ENCODE data around the gene KLK15. TPM values are rescaled to one million over a fixed set of nuclear protein-coding genes. Genes with fewer than 3 reads are reported as not detected.

The KLK15 gene
- total and polyA plus RNA-seq, 2 of the 13 experiments (the other 11 are each of a cell fraction or from before 2014, with no cell fraction given): not detected

GRCh38 chr19:50819636-50820035 is 13.7 kb downstream of the KLK15 start:
- H3K4me1 ChIP-seq (ENCODE audit: insufficient read depth, low read length): no peaks in the 10 kb centered on the region
- no peak overlapping the region for H2AFZ ChIP-seq (ENCODE audit: low read length)
- POLR2A ChIA-PET: no interaction called here
- DNase-seq (ENCODE audit: low spot score): no peak
- no peak for ATAC-seq
- intact Hi-C loops (cut with micrococcal nuclease; ENCODE audit: unreplicated experiment): no loop called here
- no TSS peak for BruUV-seq (replicated peaks)
- no peak for FAIRE-seq
- H4K20me1 ChIP-seq (ENCODE audit: insufficient read depth, low read length): no peaks in the 10 kb centered on the region
- no peaks in the 10 kb centered on the region for H3K9me3 ChIP-seq (ENCODE audit: low read length)
- in situ Hi-C loops (cut with HindIII; ENCODE audit: extremely low pct_ligation_motif_present, low pct_unique_long_range_greater_than_20kb): no loop called here
- no peak overlapping the region for H3K9ac ChIP-seq (ENCODE audit: insufficient read depth, low read depth, low read length)
- no peak overlapping the region for H3K27ac ChIP-seq (ENCODE audit: extremely low read length, insufficient read depth, low read length)
- H3K27me3 ChIP-seq (ENCODE audit: control insufficient read depth in 1 of 2, insufficient read depth in 2 of 2, low read length in 2 of 2): peaks cover 7 to 43% of the 10 kb centered on the region in 2 experiments
- WGBS (ENCODE audit: low lambda C conversion rate): 24% methylated on average over 5 of the region's 8 CpGs
- H3K4me2 ChIP-seq (ENCODE audit: low read depth, low read length): no peak overlapping the region
- H3K79me2 ChIP-seq (ENCODE audit: insufficient read depth, low read length): no peaks in the 10 kb centered on the region
- H3K36me3 ChIP-seq (replicated peaks in 1 of 2; ENCODE audit: control insufficient read depth in 1 of 2, insufficient read depth in 2 of 2, low read length in 2 of 2): no peaks in the 10 kb centered on the region
- CTCF ChIA-PET (ENCODE audit: low intra/inter-chr PET ratio, low total read pairs): no interaction called here
- H3K4me3 ChIP-seq (replicated peaks in 1 of 3; ENCODE audit: insufficient read depth in 1 of 3, low read depth in 2 of 3, low read length in 3 of 3): no peak overlapping the region
- TF ChIP-seq GRHL1 (CRISPR knock-in tag; conservative IDR thresholded peaks at IDR 0.05): no peak
- no peak for TF ChIP-seq FUBP1 (CRISPR knock-in tag; IDR thresholded peaks at IDR 0.05; ENCODE audit: borderline replicate concordance)
- no peak for TF ChIP-seq GMEB1 (CRISPR knock-in tag; IDR thresholded peaks at IDR 0.05; ENCODE audit: borderline replicate concordance)
- no peak for TF ChIP-seq ZNF619 (CRISPR knock-in tag; IDR thresholded peaks at IDR 0.05)
- TF ChIP-seq CSRNP2 (CRISPR knock-in tag; conservative IDR thresholded peaks at IDR 0.05; ENCODE audit: low read depth): no peak
- no peak for TF ChIP-seq ZSCAN5A (CRISPR knock-in tag; IDR thresholded peaks at IDR 0.05; ENCODE audit: borderline replicate concordance)
- TF ChIP-seq MYPOP (CRISPR knock-in tag; IDR thresholded peaks at IDR 0.05): no peak
- TF ChIP-seq SOX5 (CRISPR knock-in tag; IDR thresholded peaks at IDR 0.05; ENCODE audit: borderline replicate concordance): no peak
- no peak for TF ChIP-seq PBX3 (CRISPR knock-in tag; IDR thresholded peaks at IDR 0.05; ENCODE audit: borderline replicate concordance)
- no peak for TF ChIP-seq ZBTB37 (CRISPR knock-in tag; IDR thresholded peaks at IDR 0.05)
- no peak for TF ChIP-seq ZNF790 (CRISPR knock-in tag; IDR thresholded peaks at IDR 0.05; ENCODE audit: borderline replicate concordance)
